Peyer's patch (tissue), 4 donors: ENCODE data around the gene ASB2.

Experiments
- CTCF ChIP-seq, 6 experiments: fragments of 450-650 bp in 4 of 6; fragments of 200-600 bp in 2 of 6; sonication (generic) in 1 of 6; IDR thresholded peaks; one replicate each; pipeline ENCODE4 v1.5.1; 2017 to 2019; ENCODE audit warnings: antibody characterized with exemption in 6 of 6, mild to moderate bottlenecking in 3 of 6, moderate library complexity in 1 of 6
- POLR2A ChIP-seq, 2 donors: fragments of 450-650 bp; IDR thresholded peaks; one replicate each; pipeline ENCODE4 v1.5.1; 2017; ENCODE audit warnings: antibody characterized with exemption in 2 of 2, mild to moderate bottlenecking in 2 of 2, moderate library complexity in 2 of 2

- TF ChIP-seq CTCF (IDR thresholded peaks at IDR 0.05) (peak in 1 of 6 experiments; percentile 43), POLR2A (IDR thresholded peaks at IDR 0.05) (no peak)
Observed at GRCh38 chr14:94005324-94006073, 29.1 kb upstream of the ASB2 start.
